HCT116 (cell line): ENCODE data around the gene HOTAIR. TPM values are rescaled to one million over a fixed set of nuclear protein-coding genes. Genes with fewer than 3 reads are reported as not detected.

Experiments used
- ATAC-seq: fragments of 200-7000 bp; cut with Tn5 transposase; 2 replicates; pipeline ENCODE4 v1.9.1; 2020; ENCODE audit warnings: mild to moderate bottlenecking, moderate library complexity
- BruUV-seq: library from RNA; stranded (reverse); fragments of 400-500 nt; replicated peaks from 2 replicates; lab custom pipeline; 2021; lab: Mats Ljungman, UMichigan
- CTCF ChIA-PET: fragments of 300-600 bp; sonication (Branson Sonifier 250); formaldehyde crosslinking; loops from one replicate; lab custom pipeline; 2021; ENCODE audit warnings: antibody characterized with exemption; lab: Charles Lee
- POLR2A ChIA-PET: fragments of 300-600, 350-600 bp; sonication (Branson Sonifier 250); formaldehyde crosslinking; loops from one replicate; lab custom pipeline; 2021; ENCODE audit warnings: antibody characterized with exemption; lab: Charles Lee
- RAD21 ChIA-PET, 2 experiments: fragments of 300-600 bp; sonication (Branson Sonifier 250); formaldehyde crosslinking; loops; one replicate each; lab custom pipeline; 2023; ENCODE audit warnings: low total read pairs in 2 of 2; ENCODE audit not compliant: uncharacterized antibody in 2 of 2, unreplicated experiment in 2 of 2, low non-redundant PET in 1 of 2; lab: Charles Lee
- DNase-seq: peaks from one replicate; pipeline ENCODE4 v3.0.0-alpha.2; 2010; ENCODE audit warnings: low read depth, low spot score
- H2AFZ ChIP-seq: fragments of 200-600 bp; shearing (Covaris generic), sonication (generic); 2 replicates; pipeline ENCODE4 v1.6.1; 2017; ENCODE audit warnings: low read depth, mixed run types, mixed read lengths, antibody characterized with exemption, low read length; ENCODE audit not compliant: poor library complexity, severe bottlenecking
- H3K27ac ChIP-seq: 2 replicates; pipeline ENCODE4 v1.5.1; 2012; ENCODE audit warnings: low read depth, low read length
- H3K27me3 ChIP-seq: fragments of 200-600 bp; sonication (generic); 2 replicates; pipeline ENCODE4 v1.6.1; 2016; ENCODE audit warnings: mixed run types, low read length, mixed read lengths; ENCODE audit not compliant: insufficient read depth
- H3K36me3 ChIP-seq, 2 experiments: fragments of 200-500 bp in 1 of 2; fragments of 200-600 bp in 1 of 2; sonication (Bioruptor generic) in 1 of 2; sonication (generic) in 1 of 2; 2 replicates each; pipeline versions ENCODE4 v1.5.1 to v1.6.1; 2014 to 2016; ENCODE audit warnings: low read length in 2 of 2, inconsistent platforms in 1 of 2, mixed read lengths in 1 of 2, mixed run types in 1 of 2; ENCODE audit not compliant: insufficient read depth in 2 of 2, control insufficient read depth in 1 of 2
- H3K4me1 ChIP-seq, 2 experiments: fragments of 200-600 bp in 1 of 2; sonication (generic) in 1 of 2; 2 replicates each; pipeline versions ENCODE4 v1.5.1 to v1.6.1; 2012 to 2017; ENCODE audit warnings: low read length in 2 of 2, inconsistent platforms in 1 of 2, mild to moderate bottlenecking in 1 of 2, mixed read lengths in 1 of 2, mixed run types in 1 of 2, moderate library complexity in 1 of 2; ENCODE audit not compliant: insufficient read depth in 2 of 2, control insufficient read depth in 1 of 2
- H3K4me2 ChIP-seq: fragments of 200-600 bp; sonication (generic); 2 replicates; pipeline ENCODE4 v1.6.1; 2017; ENCODE audit warnings: mixed run types, low read length, mixed read lengths
- H3K4me3 ChIP-seq, 2 experiments: fragments of 200-600 bp in 1 of 2; sonication (generic) in 1 of 2; replicated peaks in 1 of 2; 2 replicates each; pipeline ENCODE4 v1.5.1; 2011 to 2016; ENCODE audit warnings: low read length in 2 of 2, control low read depth in 1 of 2, low read depth in 1 of 2, mild to moderate bottlenecking in 1 of 2, mixed read lengths in 1 of 2, mixed run types in 1 of 2
- H3K79me2 ChIP-seq: fragments of 200-600 bp; sonication (generic); 2 replicates; pipeline ENCODE4 v1.6.1; 2017; ENCODE audit warnings: mild to moderate bottlenecking, mixed run types, low read length, moderate library complexity, mixed read lengths; ENCODE audit not compliant: insufficient read depth
- H3K9ac ChIP-seq: fragments of 200-600 bp; sonication (generic); 2 replicates; pipeline ENCODE4 v1.6.1; 2016; ENCODE audit warnings: low read length, mixed read lengths
- H3K9me2 ChIP-seq: fragments of 200-600 bp; sonication (generic), shearing (Covaris generic); 2 replicates; pipeline ENCODE4 v1.6.1; 2017; ENCODE audit warnings: mixed run types, mild to moderate bottlenecking, moderate library complexity; ENCODE audit not compliant: insufficient read depth
- H3K9me3 ChIP-seq, 2 experiments: fragments of 200-500 bp in 1 of 2; fragments of 200-600 bp in 1 of 2; sonication (Bioruptor generic) in 1 of 2; sonication (generic) in 1 of 2; 2 replicates each; pipeline ENCODE4 v1.6.1; 2014 to 2017; ENCODE audit warnings: low read length in 2 of 2, mixed read lengths in 2 of 2, inconsistent platforms in 1 of 2, low read depth in 1 of 2, mild to moderate bottlenecking in 1 of 2, mixed run types in 1 of 2, moderate library complexity in 1 of 2; ENCODE audit not compliant: control insufficient read depth in 1 of 2, insufficient read depth in 1 of 2
- H4K20me1 ChIP-seq: fragments of 200-600 bp; sonication (generic), shearing (Covaris generic); 2 replicates; pipeline ENCODE4 v1.6.1; 2017; ENCODE audit warnings: mixed run types, mild to moderate bottlenecking, moderate library complexity; ENCODE audit not compliant: insufficient read depth
- CBX3 ChIP-seq: IDR thresholded peaks from 2 replicates; pipeline ENCODE4 v1.6.1; 2012; ENCODE audit warnings: low read depth
- CEBPB ChIP-seq: IDR thresholded peaks from 2 replicates; pipeline ENCODE4 v1.6.1; 2012; ENCODE audit warnings: low read depth
- EGR1 ChIP-seq: IDR thresholded peaks from 2 replicates; pipeline ENCODE4 v1.6.1; 2012; ENCODE audit warnings: low read depth
- ELF1 ChIP-seq: IDR thresholded peaks from 2 replicates; pipeline ENCODE4 v1.6.1; 2012; ENCODE audit warnings: low read depth, borderline replicate concordance
- EZH2phosphoT487 ChIP-seq: fragments of 200-600 bp; IDR thresholded peaks from 2 replicates; pipeline ENCODE4 v1.6.1; 2018; ENCODE audit warnings: antibody characterized with exemption, borderline replicate concordance
- FOSL1 ChIP-seq: IDR thresholded peaks from 2 replicates; pipeline ENCODE4 v1.6.1; 2012; ENCODE audit warnings: low read depth
- JUND ChIP-seq: IDR thresholded peaks from 2 replicates; pipeline ENCODE4 v1.6.1; 2012
- POLR2A ChIP-seq: IDR thresholded peaks from 2 replicates; pipeline ENCODE4 v1.7.0; 2011; ENCODE audit warnings: borderline replicate concordance; ENCODE audit not compliant: insufficient read depth, insufficient read length; ENCODE audit errors: extremely low read depth
- POLR2AphosphoS5 ChIP-seq: IDR thresholded peaks from 2 replicates; pipeline ENCODE4 v1.6.1; 2011; ENCODE audit warnings: mild to moderate bottlenecking, low read depth, low read length, moderate library complexity
- RAD21 ChIP-seq: IDR thresholded peaks from 2 replicates; pipeline ENCODE4 v1.6.1; 2012; ENCODE audit warnings: low read depth, mild to moderate bottlenecking
- SIN3A ChIP-seq: IDR thresholded peaks from 2 replicates; pipeline ENCODE4 v1.6.1; 2012; ENCODE audit warnings: low read depth
- SP1 ChIP-seq: IDR thresholded peaks from 2 replicates; pipeline ENCODE4 v1.6.1; 2012; ENCODE audit warnings: low read depth
- YY1 ChIP-seq: IDR thresholded peaks from 2 replicates; pipeline ENCODE4 v1.6.1; 2011; ENCODE audit warnings: low read length, low read depth, moderate library complexity, mild to moderate bottlenecking; ENCODE audit not compliant: insufficient replicate concordance; ENCODE audit errors: extremely low read depth
- ZFX ChIP-seq: fragments of 450-650 bp; IDR thresholded peaks from 2 replicates; pipeline ENCODE4 v1.6.1; 2017
- ZNF274 ChIP-seq: fragments of 200-500 bp; sonication (Bioruptor generic); IDR thresholded peaks from 2 replicates; pipeline ENCODE4 v1.6.1; 2014; ENCODE audit warnings: mild to moderate bottlenecking, low read depth, low read length, inconsistent platforms
- intact Hi-C: fragments of 100-400 bp; cut with micrococcal nuclease; formaldehyde crosslinking; loops from 2 replicates; pipeline ENCODE4 v1.10.0; 2022
- total RNA-seq: library from RNA; stranded (reverse); gene quantifications from one replicate; pipeline ENCODE4 v1.2.1, GENCODE V29; 2021; ENCODE audit not compliant: unreplicated experiment
- TF ChIP-seq, protein P1 (sequence below): IDR thresholded peaks from 2 replicates; pipeline ENCODE4 v1.6.1; 2012
- TF ChIP-seq, protein P2 (sequence below): IDR thresholded peaks from 2 replicates; pipeline ENCODE4 v1.6.1; 2011; ENCODE audit warnings: mild to moderate bottlenecking, low read length, moderate library complexity; ENCODE audit not compliant: insufficient replicate concordance; ENCODE audit errors: extremely low read depth

Gene HOTAIR
- total RNA-seq, 1 experiment from 2014 or later, result 0.25 TPM

DNA sequence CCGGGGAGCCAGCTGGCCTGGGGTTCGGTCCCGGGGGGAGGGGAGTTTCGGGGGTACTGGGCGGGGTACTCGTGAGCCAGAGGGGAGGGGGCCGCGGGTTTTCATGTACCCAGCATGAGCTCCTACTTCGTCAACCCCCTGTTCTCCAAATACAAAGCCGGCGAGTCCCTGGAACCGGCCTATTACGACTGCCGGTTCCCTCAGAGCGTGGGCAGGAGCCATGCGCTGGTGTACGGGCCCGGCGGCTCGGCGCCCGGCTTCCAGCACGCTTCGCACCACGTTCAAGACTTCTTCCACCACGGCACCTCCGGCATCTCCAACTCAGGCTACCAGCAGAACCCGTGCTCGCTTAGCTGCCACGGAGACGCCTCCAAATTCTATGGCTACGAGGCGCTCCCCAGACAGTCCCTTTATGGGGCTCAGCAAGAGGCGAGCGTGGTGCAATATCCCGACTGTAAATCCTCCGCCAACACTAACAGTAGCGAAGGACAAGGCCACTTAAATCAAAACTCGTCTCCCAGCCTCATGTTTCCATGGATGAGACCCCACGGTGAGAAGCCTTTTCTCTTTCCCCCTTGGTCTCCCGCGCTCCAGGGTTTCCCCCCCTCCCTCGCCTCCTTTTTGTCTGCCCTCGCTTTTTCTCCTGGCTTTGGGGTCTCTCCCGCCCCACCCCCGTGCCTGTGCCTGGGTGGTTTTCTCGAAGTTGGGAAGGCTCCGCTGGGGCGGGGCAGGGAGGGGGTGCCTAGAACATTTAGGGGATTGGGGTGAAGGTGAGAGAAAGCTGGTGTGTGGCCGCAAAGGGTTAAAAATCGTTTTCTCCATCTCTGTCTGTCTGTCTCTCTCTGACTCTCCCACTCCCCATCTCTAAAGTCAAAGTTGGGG, 34.7 kb upstream of the HOTAIR start:
- Histone ChIP-seq H3K4me3 (no peak overlapping the region), H3K36me3 (no peaks in the 10 kb centered on the region), H3K79me2 (0 out of 2 replicates have a peak, but pooled peaks cover 3% of the 10 kb centered on the region), H3K9me2 (no peaks in the 10 kb centered on the region), H3K27ac (no peak overlapping the region), H2AFZ (no peak overlapping the region), H3K9me3 (no peaks in the 10 kb centered on the region), H4K20me1 (no peaks in the 10 kb centered on the region), H3K9ac (no peak overlapping the region), H3K4me2 (no peak overlapping the region)
- ATAC-seq (no peak), DNase-seq (no peak)
- CTCF ChIA-PET, result interaction anchor here (0.6 to 1.5 kb wide), 3 partner anchors 23 to 197 kb away, joined by 3 to 6 read pairs (median 5); partner anchors contain the start of gene HOXC5
- intact Hi-C loops, result no loop called here
- POLR2A ChIA-PET, result interaction anchor here (1.9 kb wide), 1 partner anchor 8 kb away, joined by 4 read pairs; no protein-coding TSS in a partner anchor
- no TSS peak for BruUV-seq
- TF ChIP-seq RAD21 (no peak), POLR2A (no peak), JUND (no peak), EGR1 (no peak)
- TF ChIP-seq, protein P1, sequence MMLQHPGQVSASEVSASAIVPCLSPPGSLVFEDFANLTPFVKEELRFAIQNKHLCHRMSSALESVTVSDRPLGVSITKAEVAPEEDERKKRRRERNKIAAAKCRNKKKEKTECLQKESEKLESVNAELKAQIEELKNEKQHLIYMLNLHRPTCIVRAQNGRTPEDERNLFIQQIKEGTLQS, result no peak
- TF ChIP-seq, all 23 proteins: peak for 0
- Histone ChIP-seq H3K27me3 (no peaks in the 10 kb centered on the region), H3K4me1 (peaks cover 0 to 12% of the 10 kb centered on the region in 2 experiments; a peak in 2 of 4 replicates)
- RAD21 ChIA-PET, result no interaction called here

DNA sequence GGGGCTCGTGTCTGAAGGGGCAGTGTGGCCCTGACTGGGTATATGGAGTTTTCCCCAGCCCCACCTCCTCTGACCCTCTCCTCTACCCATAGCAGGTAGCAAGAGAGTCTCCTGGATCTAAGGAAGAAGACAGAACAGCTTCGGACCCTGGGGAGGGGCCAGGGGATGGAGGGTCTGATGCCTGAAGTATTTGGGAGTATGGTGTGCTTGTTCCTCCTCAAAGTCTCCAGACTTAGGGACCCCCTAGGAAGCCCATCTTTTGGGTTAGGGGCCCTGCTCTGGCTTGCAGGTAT, 33.5 kb upstream of the HOTAIR start:
- Histone ChIP-seq H3K4me3 (no peak overlapping the region), H4K20me1 (no peaks in the 10 kb centered on the region), H3K27ac (no peak overlapping the region), H3K36me3 (no peaks in the 10 kb centered on the region), H3K27me3 (no peaks in the 10 kb centered on the region), H3K4me2 (no peak overlapping the region), H2AFZ (no peak overlapping the region), H3K9me3 (no peaks in the 10 kb centered on the region), H3K9me2 (no peaks in the 10 kb centered on the region), H3K79me2 (0 out of 2 replicates have a peak, but pooled peaks cover 3% of the 10 kb centered on the region), H3K4me1 (peaks cover 0 to 8% of the 10 kb centered on the region in 2 experiments; a peak in 2 of 4 replicates), H3K9ac (no peak overlapping the region)
- DNase-seq (no peak), ATAC-seq (no peak)
- ChIA-PET POLR2A (interaction anchor here (1.9 kb wide), 1 partner anchor 10 kb away, joined by 4 read pairs; no protein-coding TSS in a partner anchor), CTCF (interaction anchor here (0.8 to 3.5 kb wide), 6 partner anchors 9 to 200 kb away, joined by 4 to 68 read pairs (median 6); partner anchors contain the start of gene HOXC5), RAD21 (interaction anchor here in 1 of 2 experiments (1.0 to 1.2 kb wide), 2 partner anchors 10 to 193 kb away, joined by 3 to 9 read pairs; no protein-coding TSS in a partner anchor)
- BruUV-seq, result no TSS peak
- intact Hi-C loops, result no loop called here
- TF ChIP-seq POLR2AphosphoS5, result no peak
- TF ChIP-seq SIN3A, result no peak
- no peak for TF ChIP-seq SP1
- TF ChIP-seq, protein P1, result no peak
- TF ChIP-seq ZFX, result no peak
- no peak for TF ChIP-seq CBX3
- no peak for TF ChIP-seq EGR1
- no peak for TF ChIP-seq FOSL1
- no peak for TF ChIP-seq ZNF274
- TF ChIP-seq YY1, result no peak
- TF ChIP-seq POLR2A, result no peak
- no peak for TF ChIP-seq CEBPB
- no peak for TF ChIP-seq EZH2phosphoT487
- TF ChIP-seq ELF1, result no peak
- TF ChIP-seq, protein P2, sequence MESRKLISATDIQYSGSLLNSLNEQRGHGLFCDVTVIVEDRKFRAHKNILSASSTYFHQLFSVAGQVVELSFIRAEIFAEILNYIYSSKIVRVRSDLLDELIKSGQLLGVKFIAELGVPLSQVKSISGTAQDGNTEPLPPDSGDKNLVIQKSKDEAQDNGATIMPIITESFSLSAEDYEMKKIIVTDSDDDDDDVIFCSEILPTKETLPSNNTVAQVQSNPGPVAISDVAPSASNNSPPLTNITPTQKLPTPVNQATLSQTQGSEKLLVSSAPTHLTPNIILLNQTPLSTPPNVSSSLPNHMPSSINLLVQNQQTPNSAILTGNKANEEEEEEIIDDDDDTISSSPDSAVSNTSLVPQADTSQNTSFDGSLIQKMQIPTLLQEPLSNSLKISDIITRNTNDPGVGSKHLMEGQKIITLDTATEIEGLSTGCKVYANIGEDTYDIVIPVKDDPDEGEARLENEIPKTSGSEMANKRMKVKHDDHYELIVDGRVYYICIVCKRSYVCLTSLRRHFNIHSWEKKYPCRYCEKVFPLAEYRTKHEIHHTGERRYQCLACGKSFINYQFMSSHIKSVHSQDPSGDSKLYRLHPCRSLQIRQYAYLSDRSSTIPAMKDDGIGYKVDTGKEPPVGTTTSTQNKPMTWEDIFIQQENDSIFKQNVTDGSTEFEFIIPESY, result no peak
